Testis (tissue), 3 donors: ENCODE data around the gene CSRNP3. TPM values are rescaled to one million over a fixed set of nuclear protein-coding genes. Genes with fewer than 3 reads are reported as not detected.
"Not testable (repeated sequence)": the region's sequence is repeated elsewhere in the genome, so short reads cannot be mapped to it uniquely, and the experiment has no call there.

ENCODE experiments used
- DNase-seq: peaks from one replicate; pipeline ENCODE4 v3.0.0-alpha.2; 2019
- H3K27ac ChIP-seq, 2 donors: fragments of 200-600 bp; sonication (generic); one replicate each; pipeline ENCODE4 v1.5.1; 2019
- H3K27me3 ChIP-seq: fragments of 200-600 bp; sonication (generic); one replicate; pipeline ENCODE4 v1.5.1; 2019
- H3K36me3 ChIP-seq: fragments of 200-600 bp; sonication (generic); one replicate; pipeline ENCODE4 v1.5.1; 2017; ENCODE audit warnings: low read depth; ENCODE audit errors: missing control alignments
- H3K4me1 ChIP-seq: fragments of 200-600 bp; sonication (generic); one replicate; pipeline ENCODE4 v1.5.1; 2019
- H3K4me3 ChIP-seq, 2 donors: fragments of 200-600 bp; sonication (generic); one replicate each; pipeline ENCODE4 v1.5.1; 2017 to 2019
- H3K9me3 ChIP-seq: fragments of 200-600 bp; sonication (generic); one replicate; pipeline ENCODE4 v1.5.1; 2017
- CTCF ChIP-seq, 3 experiments: fragments of 450-650 bp in 2 of 3; fragments of 200-600 bp in 1 of 3; sonication (generic) in 1 of 3; IDR thresholded peaks; one replicate each; pipeline ENCODE4 v1.5.1; 2016 to 2019; ENCODE audit warnings: antibody characterized with exemption in 3 of 3, mild to moderate bottlenecking in 2 of 3, moderate library complexity in 1 of 3
- POLR2A ChIP-seq: fragments of 450-650 bp; IDR thresholded peaks from one replicate; pipeline ENCODE4 v1.6.1; 2017; ENCODE audit warnings: antibody characterized with exemption, mild to moderate bottlenecking, moderate library complexity
- WGBS, 2 donors: methylation state at CpG; one replicate each; pipeline ENCODE4 v1.1.5; 2018; 5-methylcytosine and 5-hydroxymethylcytosine counted together
- intact Hi-C: fragments of 100-400 bp; cut with DNase I; formaldehyde crosslinking; loops from one replicate; pipeline ENCODE4 v1.15.1; 2023; ENCODE audit warnings: low total_unique reads
- polyA plus RNA-seq: library from polyadenylated mRNA; stranded (reverse); fragments of 350-450 nt; fragmentation: Illumina TruSeq; extraction: RNeasy Lipid Tissue Mini Kit (QIAGEN cat#74804); gene quantifications from one replicate; pipeline ENCODE4 v1.2.3, GENCODE V29; 2014; ENCODE audit warnings: low read depth, low replicate concordance; ENCODE audit not compliant: insufficient read depth
- total RNA-seq, 2 donors: library from RNA; depleted of rRNA; stranded (reverse); fragments of >200 nt; gene quantifications; one replicate each; pipeline ENCODE4 v1.2.3, GENCODE V29; 2016

CSRNP3 gene
- total and polyA plus RNA-seq, 3 donors from 2014 or later, result 3.0 to 6.1 (median 5.3) TPM

- 80 to 85% methylated on average over 3 of the region's 3 CpGs for WGBS, 2 donors
- no peaks in the 10 kb centered on the region for H3K27me3 ChIP-seq
- H3K4me3 ChIP-seq, result no peak overlapping the region
- no peaks in the 10 kb centered on the region for H3K9me3 ChIP-seq
- H3K4me1 ChIP-seq, result no peaks in the 10 kb centered on the region
- TF ChIP-seq CTCF (IDR thresholded peaks at IDR 0.05) (no peak), POLR2A (no peak)
- no peak for DNase-seq
- H3K36me3 ChIP-seq, result no peaks in the 10 kb centered on the region
- H3K27ac ChIP-seq, result no peak overlapping the region
- intact Hi-C loops, result no loop called here
Measured at GRCh38 chr2:165660361-165660760, 190.9 kb downstream of the CSRNP3 start.

- Histone ChIP-seq H3K36me3 (no peaks in the 10 kb centered on the region), H3K27ac (no peak overlapping the region), H3K4me3 (no peak overlapping the region), H3K27me3 (no peaks in the 10 kb centered on the region), H3K4me1 (no peaks in the 10 kb centered on the region), H3K9me3 (no peaks in the 10 kb centered on the region)
- no peak for DNase-seq
- intact Hi-C loops, result no loop called here
- TF ChIP-seq POLR2A (no peak), CTCF (IDR thresholded peaks at IDR 0.05) (no peak)
Measured at GRCh38 chr2:165662720-165663119, 193.2 kb downstream of the CSRNP3 start.

- H3K36me3 ChIP-seq, result no peaks in the 10 kb centered on the region
- no peak for DNase-seq
- intact Hi-C loops, result no loop called here
Measured at GRCh38 chr2:165665614-165666013, 196.1 kb downstream of the CSRNP3 start.

GRCh38 chr2:165666073-165666472, 196.6 kb downstream of the CSRNP3 start:
- H3K4me3 ChIP-seq, H3K9me3 ChIP-seq, H3K36me3 ChIP-seq, H3K27ac ChIP-seq, H3K27me3 ChIP-seq, H3K4me1 ChIP-seq, DNase-seq, intact Hi-C loops: not testable (repeated sequence)

More at GRCh38 chr2:165665614-165666013, 196.1 kb downstream of the CSRNP3 start:
- Histone ChIP-seq H3K9me3 (no peaks in the 10 kb centered on the region), H3K4me3 (no peak overlapping the region), H3K4me1 (no peaks in the 10 kb centered on the region), H3K27me3 (no peaks in the 10 kb centered on the region), H3K27ac (no peak overlapping the region)
- TF ChIP-seq CTCF (IDR thresholded peaks at IDR 0.05), result no peak
- TF ChIP-seq POLR2A, result no peak
- WGBS, 2 donors, result 72 to 83% methylated on average over 2 of the region's 2 CpGs

GRCh38 chr2:165666605-165667004, 197.1 kb downstream of the CSRNP3 start:
- DNase-seq, result no peak
- no peaks in the 10 kb centered on the region for H3K9me3 ChIP-seq
- H3K27me3 ChIP-seq, result no peaks in the 10 kb centered on the region
- no peak overlapping the region for H3K4me3 ChIP-seq
- no peaks in the 10 kb centered on the region for H3K36me3 ChIP-seq
- intact Hi-C loops, result no loop called here
- 73 to 96% methylated on average over 2 of the region's 2 CpGs for WGBS, 2 donors
- no peaks in the 10 kb centered on the region for H3K4me1 ChIP-seq
- no peak overlapping the region for H3K27ac ChIP-seq
- TF ChIP-seq CTCF (IDR thresholded peaks at IDR 0.05), result no peak
- no peak for TF ChIP-seq POLR2A
